ENCODE measurements around the gene EVA1C.

- TF ChIP-seq EZH2 (IDR thresholded peaks at IDR 0.05; ENCODE audit: low read length) (no peak), CTCF (optimal IDR thresholded peaks at IDR 0.05 in 1 of 3, IDR thresholded peaks at IDR 0.05 in 1 of 3, conservative IDR thresholded peaks at IDR 0.05 in 1 of 3; ENCODE audit: extremely low read depth in 1 of 3, insufficient read depth in 2 of 3, low read length in 3 of 3) (no peak)
Observed at GRCh38 chr21:32508558-32508957, 96.1 kb downstream of the EVA1C start.

All from keratinocyte (primary cell).